ENCODE data around the gene SS18L1. TPM values are rescaled to one million over a fixed set of nuclear protein-coding genes. Genes with fewer than 3 reads are reported as not detected.

Gene SS18L1
- total RNA-seq, 1 experiment from 2014 or later: 28.1 TPM

GRCh38 chr20:62191781-62192559, 48.4 kb downstream of the SS18L1 start:
- H4K20me1 ChIP-seq (ENCODE audit: insufficient read depth): no peaks in the 10 kb centered on the region
- no peaks in the 10 kb centered on the region for H3K9me2 ChIP-seq (ENCODE audit: insufficient read depth)
- DNase-seq (ENCODE audit: low read depth, low spot score) (no peak), ATAC-seq (no peak)
- peaks cover 75% of the 10 kb centered on the region for H3K79me2 ChIP-seq (ENCODE audit: insufficient read depth, low read length)
- CTCF ChIA-PET: no interaction called here
- H3K36me3 ChIP-seq (ENCODE audit: control insufficient read depth in 1 of 2, insufficient read depth in 2 of 2, low read length in 2 of 2): peaks cover 3 to 9% of the 10 kb centered on the region in 2 experiments; a peak in 2 of 4 replicates
- no peaks in the 10 kb centered on the region for H3K9me3 ChIP-seq (ENCODE audit: control insufficient read depth in 1 of 2, insufficient read depth in 1 of 2, low read depth in 1 of 2, low read length in 2 of 2)
- no peak overlapping the region for H3K9ac ChIP-seq (ENCODE audit: low read length)
- no peak overlapping the region for H2AFZ ChIP-seq (ENCODE audit: low read depth, low read length, poor library complexity, severe bottlenecking)
- no peak overlapping the region for H3K4me3 ChIP-seq (replicated peaks in 1 of 2; ENCODE audit: low read depth in 1 of 2, low read length in 2 of 2)
- no peak overlapping the region for H3K4me2 ChIP-seq (ENCODE audit: low read length)
- RAD21 ChIA-PET (ENCODE audit: low non-redundant PET in 1 of 2, low total read pairs in 2 of 2, uncharacterized antibody in 2 of 2, unreplicated experiment in 2 of 2): no interaction called here
- no TSS peak for BruUV-seq (replicated peaks)
- H3K4me1 ChIP-seq (ENCODE audit: control insufficient read depth in 1 of 2, insufficient read depth in 2 of 2, low read length in 2 of 2): no peaks in the 10 kb centered on the region
- intact Hi-C loops (cut with micrococcal nuclease): no loop called here
- no peak overlapping the region for H3K27ac ChIP-seq (ENCODE audit: low read depth, low read length)
- TF ChIP-seq EZH2phosphoT487 (IDR thresholded peaks at IDR 0.05; ENCODE audit: borderline replicate concordance) (no peak), SRF (IDR thresholded peaks at IDR 0.05; ENCODE audit: low read depth) (no peak), FOSL1 (IDR thresholded peaks at IDR 0.05; ENCODE audit: low read depth) (no peak), RAD21 (IDR thresholded peaks at IDR 0.05; ENCODE audit: low read depth) (no peak), YY1 (IDR thresholded peaks at IDR 0.05; ENCODE audit: extremely low read depth, insufficient replicate concordance, low read depth, low read length) (no peak), CBX3 (IDR thresholded peaks at IDR 0.05; ENCODE audit: low read depth) (no peak), CEBPB (IDR thresholded peaks at IDR 0.05; ENCODE audit: low read depth) (no peak), ATF3 (IDR thresholded peaks at IDR 0.05) (no peak), POLR2AphosphoS5 (IDR thresholded peaks at IDR 0.05; ENCODE audit: low read depth, low read length) (no peak), POLR2A (IDR thresholded peaks at IDR 0.05; ENCODE audit: borderline replicate concordance, extremely low read depth, insufficient read depth, insufficient read length) (no peak), MAX (IDR thresholded peaks at IDR 0.05) (no peak), ZBTB33 (IDR thresholded peaks at IDR 0.05; ENCODE audit: extremely low read depth, insufficient replicate concordance, low read length) (no peak), ZNF274 (IDR thresholded peaks at IDR 0.05; ENCODE audit: low read depth, low read length) (no peak), TCF7L2 (IDR thresholded peaks at IDR 0.05; ENCODE audit: borderline replicate concordance, extremely low read depth, insufficient read depth, insufficient read length) (no peak), EZH2 (IDR thresholded peaks at IDR 0.05) (no peak), SIN3A (IDR thresholded peaks at IDR 0.05; ENCODE audit: low read depth) (no peak), EGR1 (IDR thresholded peaks at IDR 0.05; ENCODE audit: low read depth) (no peak), ZFX (IDR thresholded peaks at IDR 0.05) (no peak)
- H3K27me3 ChIP-seq (ENCODE audit: insufficient read depth, low read length): no peaks in the 10 kb centered on the region
- POLR2A ChIA-PET: no interaction called here

Data from HCT116 (cell line).